ENCODE results near the gene DPH6. TPM values are rescaled to one million over a fixed set of nuclear protein-coding genes. Genes with fewer than 3 reads are reported as not detected.
"Not testable (repeated sequence)": the region's sequence is repeated elsewhere in the genome, so short reads cannot be mapped to it uniquely, and the experiment has no call there.

DPH6 gene
- total RNA-seq: 17.0 to 20.6 TPM (median 17.0 TPM) in 3 replicates

GRCh38 chr15:35545824-35546510, at the start of gene DPH6:
Gene DPH6, minus strand, starts transcription at chr15:35546165. Its CDS starts 24 bp downstream, at chr15:35546141.
- peaks cover 10% of the 10 kb centered on the region for H3K9me3 Mint-ChIP-seq

DNA sequence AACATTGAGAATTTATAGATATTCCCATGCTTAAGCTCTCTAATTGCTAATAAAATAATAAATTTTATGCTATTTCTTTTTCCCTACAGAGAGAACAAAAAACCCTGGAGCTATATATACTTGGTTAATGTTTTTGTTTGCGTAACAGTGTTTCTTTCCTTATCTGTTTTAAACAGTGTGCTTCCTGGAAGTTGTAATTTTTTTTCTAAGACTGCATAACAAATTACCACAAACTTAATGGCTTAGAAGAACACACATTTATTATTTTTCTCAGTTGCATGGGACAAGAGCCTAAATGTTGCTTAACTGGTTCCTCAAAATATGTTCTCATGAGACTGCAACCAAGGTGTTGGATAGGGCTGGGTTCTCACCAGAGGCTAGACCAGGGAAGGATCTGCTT, 49.7 kb upstream of the DPH6 start:
- Mint-ChIP-seq H3K9me3 (peaks cover 28% of the 10 kb centered on the region), H3K4me1 (no peaks in the 10 kb centered on the region), H3K4me3 (no peak overlapping the region), H3K27ac (no peak overlapping the region), H3K36me3 (peaks cover 5% of the 10 kb centered on the region), H3K27me3 (ENCODE audit: low read depth) (no peaks in the 10 kb centered on the region)
- no peak for DNase-seq (ENCODE audit: low spot score in 2 of 2, unreplicated experiment in 2 of 2)
- no peak for TF ChIP-seq CTCF (IDR thresholded peaks at IDR 0.05; ENCODE audit: unreplicated experiment)

More at GRCh38 chr15:35545824-35546510, at the start of gene DPH6:
- no peaks in the 10 kb centered on the region for H3K27me3 Mint-ChIP-seq (ENCODE audit: low read depth)
- peak within 1 kb of the TSS; percentile 98 for H3K27ac Mint-ChIP-seq
- DNase-seq (ENCODE audit: low spot score in 2 of 2, unreplicated experiment in 2 of 2): peak; percentile 69 to 84
- H3K4me3 Mint-ChIP-seq: peak within 1 kb of the TSS; percentile 82
- peaks cover 18% of the 10 kb centered on the region for H3K36me3 Mint-ChIP-seq
- peaks cover 38% of the 10 kb centered on the region for H3K4me1 Mint-ChIP-seq
- TF ChIP-seq CTCF (IDR thresholded peaks at IDR 0.05; ENCODE audit: unreplicated experiment): peak; percentile 4

- not testable (repeated sequence) for DNase-seq (ENCODE audit: low spot score in 2 of 2, unreplicated experiment in 2 of 2); H3K36me3 Mint-ChIP-seq; H3K27ac Mint-ChIP-seq; H3K4me3 Mint-ChIP-seq; H3K4me1 Mint-ChIP-seq; H3K27me3 Mint-ChIP-seq (ENCODE audit: low read depth)
- peaks cover 20% of the 10 kb centered on the region for H3K9me3 Mint-ChIP-seq
These were observed 46.0 kb upstream of the DPH6 start for GRCh38 chr15:35591987-35592386.

GRCh38 chr15:35583863-35584528, 38.0 kb upstream of the DPH6 start:
- no peaks in the 10 kb centered on the region for H3K9me3 Mint-ChIP-seq
- no peaks in the 10 kb centered on the region for H3K27me3 Mint-ChIP-seq (ENCODE audit: low read depth)
- H3K4me1 Mint-ChIP-seq: peaks cover 34% of the 10 kb centered on the region
- H3K4me3 Mint-ChIP-seq: no peak overlapping the region
- H3K27ac Mint-ChIP-seq: no peak overlapping the region
- H3K36me3 Mint-ChIP-seq: no peaks in the 10 kb centered on the region
- TF ChIP-seq CTCF (IDR thresholded peaks at IDR 0.05; ENCODE audit: unreplicated experiment): no peak
- no peak for DNase-seq (ENCODE audit: low spot score in 2 of 2, unreplicated experiment in 2 of 2)

GRCh38 chr15:35580606-35581005, 34.6 kb upstream of the DPH6 start:
- no peak for TF ChIP-seq CTCF (IDR thresholded peaks at IDR 0.05; ENCODE audit: unreplicated experiment)
- peaks cover 30% of the 10 kb centered on the region for H3K4me1 Mint-ChIP-seq
- H3K4me3 Mint-ChIP-seq: no peak overlapping the region
- H3K9me3 Mint-ChIP-seq: no peaks in the 10 kb centered on the region
- DNase-seq (ENCODE audit: low spot score in 2 of 2, unreplicated experiment in 2 of 2): no peak
- no peaks in the 10 kb centered on the region for H3K27me3 Mint-ChIP-seq (ENCODE audit: low read depth)
- H3K27ac Mint-ChIP-seq: no peak overlapping the region
- no peaks in the 10 kb centered on the region for H3K36me3 Mint-ChIP-seq

- no peaks in the 10 kb centered on the region for H3K27me3 Mint-ChIP-seq (ENCODE audit: low read depth)
- no peak for TF ChIP-seq CTCF (IDR thresholded peaks at IDR 0.05; ENCODE audit: unreplicated experiment)
- no peak overlapping the region for H3K4me3 Mint-ChIP-seq
- peaks cover 2% of the 10 kb centered on the region for H3K4me1 Mint-ChIP-seq
- no peak for DNase-seq (ENCODE audit: low spot score in 2 of 2, unreplicated experiment in 2 of 2)
- H3K9me3 Mint-ChIP-seq: peaks cover 21% of the 10 kb centered on the region
- H3K27ac Mint-ChIP-seq: no peak overlapping the region
- H3K36me3 Mint-ChIP-seq: peaks cover 7% of the 10 kb centered on the region
These were observed 21.4 kb upstream of the DPH6 start for GRCh38 chr15:35567392-35567791.

All from mesothelial cell of epicardium (in vitro differentiated cells).